ENCODE measurements around the gene NUTM2A.
"Not testable (repeated sequence)": the region's sequence is repeated elsewhere in the genome, so short reads cannot be mapped to it uniquely, and the experiment has no call there.

The NUTM2A gene, protein sequence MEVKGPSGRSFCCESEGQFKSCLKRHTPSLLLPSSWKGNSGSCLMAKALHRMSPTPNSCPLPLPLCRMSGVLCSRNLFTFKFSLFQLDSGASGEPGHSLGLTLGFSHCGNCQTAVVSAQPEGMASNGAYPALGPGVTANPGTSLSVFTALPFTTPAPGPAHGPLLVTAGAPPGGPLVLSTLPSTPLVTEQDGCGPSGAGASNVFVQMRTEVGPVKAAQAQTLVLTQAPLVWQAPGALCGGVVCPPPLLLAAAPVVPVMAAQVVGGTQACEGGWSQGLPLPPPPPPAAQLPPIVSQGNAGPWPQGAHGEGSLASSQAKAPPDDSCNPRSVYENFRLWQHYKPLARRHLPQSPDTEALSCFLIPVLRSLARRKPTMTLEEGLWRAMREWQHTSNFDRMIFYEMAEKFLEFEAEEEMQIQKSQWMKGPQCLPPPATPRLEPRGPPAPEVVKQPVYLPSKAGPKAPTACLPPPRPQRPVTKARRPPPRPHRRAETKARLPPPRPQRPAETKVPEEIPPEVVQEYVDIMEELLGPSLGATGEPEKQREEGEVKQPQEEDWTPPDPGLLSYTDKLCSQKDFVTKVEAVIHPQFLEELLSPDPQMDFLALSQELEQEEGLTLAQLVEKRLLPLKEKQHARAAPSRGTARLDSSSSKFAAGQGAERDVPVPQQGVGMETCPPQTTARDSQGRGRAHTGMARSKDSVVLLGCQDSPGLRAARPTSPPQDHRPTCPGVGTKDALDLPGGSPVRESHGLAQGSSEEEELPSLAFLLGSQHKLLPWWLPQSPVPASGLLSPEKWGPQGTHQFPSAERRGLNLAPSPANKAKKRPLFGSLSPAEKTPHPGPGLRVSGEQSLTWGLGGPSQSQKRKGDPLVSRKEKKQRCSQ
- 0.26 to 1.3 reads per million in 2 donors for total RNA-seq

DNA sequence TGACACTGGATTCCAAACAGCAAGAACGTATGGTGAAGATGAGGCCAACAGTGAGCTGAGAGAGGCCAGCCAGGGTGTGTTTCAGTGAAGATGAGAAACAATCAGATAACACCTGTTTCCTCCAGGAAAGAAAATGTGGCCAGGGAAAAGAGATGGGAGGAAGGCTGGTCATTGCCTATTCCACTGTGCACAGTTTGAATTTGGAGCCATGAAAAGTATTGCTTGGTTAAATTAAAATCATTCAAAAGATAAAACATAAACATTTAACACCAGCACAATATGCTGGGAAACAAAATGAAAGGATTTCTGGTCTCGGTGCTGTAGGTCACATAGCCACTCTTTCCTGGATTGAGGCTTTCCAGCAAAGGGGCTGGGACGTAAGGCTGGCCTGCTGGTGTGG is at the start of gene NUTM2A:
TSS of gene NUTM2A (plus strand) at position 301 of the 400 bp plus-strand sequence. CDS start 383 bp downstream, outside the sequence.
- not testable (repeated sequence) for DNase-seq

DNA sequence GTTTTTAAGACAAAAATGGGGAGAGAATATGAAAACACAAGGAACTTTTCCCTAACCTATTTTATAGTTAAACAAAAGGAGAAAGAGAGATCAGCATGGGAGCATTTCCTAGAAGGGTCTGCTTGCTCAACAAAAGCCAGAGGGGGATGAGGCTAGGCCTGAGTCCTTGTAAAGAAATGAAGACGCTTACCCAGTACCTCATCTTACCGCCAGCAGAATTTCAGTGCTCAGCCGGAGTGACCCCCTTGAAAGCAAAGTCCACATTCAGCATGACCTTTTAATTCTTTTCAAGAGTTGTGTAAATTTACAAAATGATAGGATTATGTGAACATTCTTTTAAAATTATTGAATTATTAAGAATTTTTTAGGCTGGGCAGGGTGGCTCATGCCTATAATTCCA is 47.7 kb upstream of the NUTM2A start:
- DNase-seq: not testable (repeated sequence)

DNA sequence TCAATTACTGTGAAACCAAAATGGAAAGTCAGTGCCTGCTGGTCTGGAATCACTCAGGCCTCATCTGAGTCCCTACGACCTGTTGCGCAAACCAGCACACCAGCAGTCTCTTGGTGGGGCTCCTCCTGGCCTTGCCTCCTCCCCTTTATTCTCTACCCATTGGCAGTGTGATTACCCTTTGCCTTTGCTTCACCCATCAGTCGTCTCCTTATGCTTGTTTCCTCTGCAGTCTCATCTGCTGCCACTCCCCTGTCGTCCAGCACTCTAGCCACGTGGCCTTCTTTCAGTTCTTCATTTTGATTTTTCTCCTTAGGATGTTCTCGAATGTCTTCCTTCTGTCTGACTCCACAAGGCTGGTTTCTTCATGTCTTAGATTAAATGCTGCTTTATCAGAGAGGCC is 40.8 kb upstream of the NUTM2A start:
- not testable (repeated sequence) for DNase-seq

DNA sequence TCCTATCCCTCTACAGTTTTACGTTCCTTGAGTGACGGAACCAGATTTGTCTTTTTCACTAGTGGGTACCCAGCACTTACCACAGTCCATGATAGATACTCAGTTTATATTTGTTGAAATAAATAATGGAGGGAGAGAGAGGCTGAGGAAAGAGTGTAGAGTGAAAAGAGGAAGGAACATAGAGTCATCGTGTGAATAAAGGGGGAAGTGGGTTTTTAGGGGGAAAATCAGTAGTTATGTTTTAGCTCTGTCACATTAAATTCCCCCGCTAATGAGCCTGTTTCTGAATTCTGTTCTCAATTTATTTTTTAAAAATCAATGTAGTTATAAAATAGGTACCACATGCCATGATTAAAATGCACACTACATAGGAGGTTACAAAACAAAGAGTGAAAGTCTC is 39.2 kb upstream of the NUTM2A start:
- DNase-seq: not testable (repeated sequence)

DNA sequence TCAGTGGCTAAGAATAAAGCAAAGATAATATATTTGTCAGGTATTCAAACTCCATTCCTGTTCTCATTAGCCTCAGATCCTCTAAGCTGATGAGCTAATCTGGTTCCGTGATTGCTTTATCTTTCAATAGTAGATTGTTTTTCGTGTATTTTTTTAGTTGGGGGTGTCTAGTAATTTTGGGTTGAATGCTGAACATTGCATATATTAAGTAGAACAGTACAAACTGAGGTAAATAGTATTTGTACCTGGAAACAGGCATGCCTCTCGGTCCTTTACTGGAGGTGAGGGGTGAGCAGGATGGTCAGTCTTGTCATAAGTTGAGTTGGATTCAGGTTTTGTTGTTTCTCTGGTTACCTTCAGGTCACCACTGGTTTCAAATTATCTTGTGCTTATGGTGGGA is 37.7 kb upstream of the NUTM2A start:
- DNase-seq: not testable (repeated sequence)

DNA sequence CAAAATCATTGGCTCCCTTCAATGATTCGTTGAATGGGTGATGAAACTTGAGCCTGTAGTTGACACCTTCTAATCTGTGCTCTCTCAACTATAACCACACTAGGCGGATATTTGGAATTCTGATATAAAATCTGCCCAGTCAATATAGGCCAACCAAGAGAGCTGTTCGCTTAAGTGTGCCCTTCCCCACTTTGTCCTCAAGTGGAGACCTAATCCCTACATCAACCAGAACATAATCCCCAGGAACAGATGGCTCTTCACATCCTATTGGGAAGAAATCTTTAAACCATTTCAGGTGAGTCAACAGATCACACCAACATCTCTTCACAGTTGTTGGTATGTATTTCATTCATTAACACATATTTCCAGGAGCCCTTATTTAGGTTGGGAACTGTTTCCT is 33.4 kb upstream of the NUTM2A start:
- not testable (repeated sequence) for DNase-seq

DNA sequence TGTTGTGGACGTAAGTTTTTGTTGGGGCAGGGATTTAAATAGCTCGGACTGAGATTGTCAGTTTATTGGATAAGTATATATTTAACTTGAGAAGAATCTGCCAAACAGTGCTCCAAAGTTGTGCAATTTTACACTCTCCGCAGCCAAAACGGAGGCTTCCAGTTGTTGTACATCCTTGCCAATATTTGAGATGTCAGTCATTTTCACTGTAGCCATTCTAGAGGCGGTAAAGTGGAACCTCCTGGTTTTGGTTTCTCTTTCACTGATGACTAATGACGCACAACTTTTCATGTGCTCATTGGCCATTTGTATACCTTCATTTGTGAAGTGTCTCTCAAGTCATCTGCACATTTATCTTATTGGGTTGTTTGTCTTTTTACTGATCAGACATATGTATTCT is 24.3 kb upstream of the NUTM2A start:
- DNase-seq: not testable (repeated sequence)

DNA sequence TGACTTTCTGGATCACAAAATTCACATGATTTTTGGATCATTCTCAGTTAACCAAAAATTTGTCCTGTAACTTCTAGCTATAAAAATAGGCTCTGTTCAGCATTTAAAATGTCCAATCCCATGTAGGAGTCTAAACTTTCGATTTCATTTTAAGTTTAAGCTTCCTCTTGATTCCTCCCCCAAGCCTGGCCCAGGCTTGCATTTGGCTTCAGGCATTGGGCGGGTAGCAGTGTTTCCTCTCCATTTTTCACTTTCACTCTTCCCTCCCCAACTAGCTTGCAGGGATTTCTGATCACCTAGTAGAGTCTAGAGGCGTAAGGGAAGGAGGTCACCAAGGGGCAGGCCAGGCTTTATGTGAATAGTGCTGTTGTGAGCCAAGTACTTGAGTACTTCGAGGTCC is 20.4 kb upstream of the NUTM2A start:
- DNase-seq: not testable (repeated sequence)

DNA sequence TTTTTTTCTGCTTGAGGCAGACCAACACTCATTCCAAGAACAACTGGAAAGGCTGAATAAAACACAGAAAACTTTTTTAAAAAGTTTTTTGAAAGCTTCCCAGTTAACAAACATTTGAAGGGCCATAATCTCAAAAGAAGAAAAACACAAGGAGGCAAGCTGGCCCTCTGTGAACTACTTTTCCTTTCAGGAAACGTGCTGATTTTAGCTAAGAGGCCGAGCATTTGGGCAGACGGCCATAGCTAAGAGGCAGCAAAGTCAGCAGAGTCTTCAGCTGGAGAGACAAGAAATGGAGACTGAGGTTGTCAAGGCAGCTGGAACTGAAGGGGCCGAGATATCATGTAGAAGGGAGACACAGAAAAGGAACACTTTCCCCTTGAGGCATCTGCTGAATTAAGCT is 18.3 kb upstream of the NUTM2A start:
- DNase-seq: not testable (repeated sequence)

DNA sequence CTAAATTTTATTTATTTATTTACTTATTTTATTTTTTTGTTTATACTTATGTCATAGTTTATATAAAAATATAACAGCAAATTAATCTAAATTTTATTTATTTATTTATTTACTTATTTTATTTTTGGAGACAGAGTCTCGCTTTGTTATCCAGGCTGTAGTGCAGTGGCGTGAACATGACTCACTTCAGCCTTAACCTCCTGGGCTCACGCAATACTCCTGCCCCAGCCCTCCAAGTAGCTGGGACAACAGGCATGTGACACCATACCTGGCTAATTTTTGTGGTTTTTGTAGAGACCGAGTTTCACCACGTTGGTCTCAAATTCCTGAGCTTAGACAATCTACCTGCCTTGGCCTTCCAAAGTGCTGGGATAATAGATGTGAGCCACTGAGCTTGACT is 14.9 kb upstream of the NUTM2A start:
- DNase-seq: not testable (repeated sequence)

DNA sequence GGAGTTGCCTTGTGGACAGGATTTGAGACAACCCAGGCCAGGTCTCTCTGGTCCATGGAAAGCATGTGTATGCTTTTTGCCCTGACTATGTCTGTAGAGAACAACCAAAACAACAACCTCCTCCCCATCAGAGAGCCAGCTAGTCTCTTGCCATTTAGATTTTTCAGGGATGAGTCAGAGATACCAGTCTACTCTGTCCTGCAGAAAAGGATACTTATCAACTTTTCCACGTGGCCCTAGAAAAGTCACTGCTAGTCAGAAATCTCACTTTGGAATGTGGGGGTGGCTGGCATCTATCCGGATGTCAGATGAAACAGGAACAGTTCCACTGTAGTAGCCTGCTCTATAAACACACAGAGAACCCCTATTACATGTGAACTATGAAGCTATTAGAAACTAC is 13.4 kb upstream of the NUTM2A start:
- DNase-seq: not testable (repeated sequence)

DNA sequence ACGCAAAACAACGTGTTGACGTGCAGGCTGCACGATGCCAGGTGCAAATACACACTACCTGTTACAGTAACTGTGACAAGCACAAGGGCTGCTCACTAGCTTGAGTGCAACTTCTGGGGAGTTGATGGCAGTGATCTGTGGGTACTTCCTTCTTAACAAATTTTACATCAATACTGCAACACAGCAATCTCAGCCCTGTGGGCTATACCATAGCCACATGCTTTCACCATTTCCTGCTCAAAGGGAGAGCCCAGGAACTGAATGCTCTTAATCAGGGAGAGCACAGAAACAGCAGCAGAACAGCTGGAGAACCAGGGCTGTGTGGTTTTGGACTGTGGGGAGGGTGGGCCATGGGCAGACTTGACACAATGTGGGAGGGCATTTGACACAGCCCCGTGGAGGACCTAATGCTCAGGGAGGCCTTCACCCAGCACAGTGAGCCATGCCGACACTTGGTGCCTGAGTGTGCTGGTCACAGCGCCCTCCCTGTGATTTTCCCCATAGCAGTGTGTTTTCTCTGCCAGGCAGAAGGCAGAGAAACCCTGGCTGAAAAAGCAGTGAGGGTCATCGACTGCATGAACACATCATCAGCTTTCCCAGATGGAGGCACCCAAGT is 12.0 kb upstream of the NUTM2A start:
- DNase-seq: not testable (repeated sequence)

DNA sequence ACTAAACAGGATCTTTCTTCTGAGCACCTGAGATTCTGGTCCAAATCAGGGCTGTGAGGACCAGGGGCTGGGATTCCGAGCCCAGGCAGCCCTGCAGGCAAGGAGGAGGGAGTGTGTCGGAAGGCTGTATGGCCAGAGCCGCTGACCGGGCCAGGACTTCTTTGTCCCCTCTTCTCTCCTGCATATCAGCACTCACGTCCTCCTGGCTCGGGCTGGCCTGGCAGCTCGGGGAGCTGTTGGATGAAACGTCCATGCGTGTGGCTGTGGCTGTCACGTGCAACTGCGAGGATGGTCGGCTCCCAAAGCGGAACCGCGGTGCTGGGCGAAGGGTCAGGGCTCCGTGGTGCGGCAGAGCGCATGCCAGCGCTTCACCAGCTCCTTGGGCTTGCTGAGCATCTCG is 11.4 kb upstream of the NUTM2A start:
- DNase-seq: not testable (repeated sequence)

DNA sequence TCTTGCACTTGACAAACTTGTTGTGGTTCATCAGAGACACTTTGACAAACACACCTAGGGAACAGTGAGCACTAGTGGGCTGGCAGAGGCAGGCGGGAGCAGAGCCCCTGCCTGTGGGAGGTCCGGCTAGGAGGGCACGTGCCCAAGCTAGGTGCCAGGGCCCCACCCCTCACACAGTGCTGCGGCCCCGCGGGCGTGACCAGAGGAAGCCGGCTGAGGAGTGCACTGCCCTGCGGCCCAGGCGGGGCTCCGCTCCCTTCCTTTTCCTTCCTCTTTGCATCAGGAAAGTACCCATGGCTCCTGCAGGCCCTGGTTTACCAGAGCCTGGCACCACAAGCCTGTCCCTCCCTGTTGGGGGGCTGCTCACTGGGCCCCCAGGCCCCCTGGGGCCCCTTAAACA is 9.1 kb upstream of the NUTM2A start:
- not testable (repeated sequence) for DNase-seq

DNA sequence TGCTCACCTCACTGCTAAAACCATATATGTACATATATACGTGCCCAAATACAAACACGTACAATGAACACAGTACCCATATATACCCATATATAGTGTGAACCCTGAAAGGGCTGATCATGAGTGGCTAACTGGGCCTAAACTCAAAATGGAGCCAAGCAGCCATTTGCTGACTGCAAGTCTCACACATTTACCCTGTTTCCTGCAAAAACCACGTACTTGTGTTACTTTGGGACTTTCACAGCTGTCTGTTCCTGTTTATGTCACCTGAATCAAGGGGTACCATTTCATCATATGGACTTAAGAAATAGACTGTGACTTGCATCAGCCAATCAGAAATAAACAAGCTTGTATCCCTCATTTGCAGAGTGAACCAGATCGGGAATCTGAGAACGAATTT is 5.9 kb upstream of the NUTM2A start:
- not testable (repeated sequence) for DNase-seq

DNA sequence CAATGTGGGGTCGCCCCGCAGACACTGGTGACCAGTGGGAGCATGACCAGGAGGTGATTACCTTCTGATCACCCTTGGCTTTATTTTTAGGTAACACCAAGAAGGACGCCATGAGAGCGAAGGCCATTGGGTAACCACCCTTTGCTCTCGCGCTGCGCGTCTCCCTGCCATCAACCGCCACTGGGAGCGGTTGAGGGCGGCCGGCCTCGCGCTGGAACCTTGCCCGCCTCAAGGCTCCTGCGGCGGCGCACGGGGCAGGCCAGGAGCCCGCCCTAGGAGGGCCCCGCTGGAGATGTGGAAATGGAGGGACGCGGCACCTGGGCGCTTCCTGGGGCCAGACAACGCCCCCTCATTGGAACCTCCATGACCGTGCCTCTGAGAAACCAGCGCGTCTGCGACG is 2.5 kb upstream of the NUTM2A start:
- DNase-seq: not testable (repeated sequence)

DNA sequence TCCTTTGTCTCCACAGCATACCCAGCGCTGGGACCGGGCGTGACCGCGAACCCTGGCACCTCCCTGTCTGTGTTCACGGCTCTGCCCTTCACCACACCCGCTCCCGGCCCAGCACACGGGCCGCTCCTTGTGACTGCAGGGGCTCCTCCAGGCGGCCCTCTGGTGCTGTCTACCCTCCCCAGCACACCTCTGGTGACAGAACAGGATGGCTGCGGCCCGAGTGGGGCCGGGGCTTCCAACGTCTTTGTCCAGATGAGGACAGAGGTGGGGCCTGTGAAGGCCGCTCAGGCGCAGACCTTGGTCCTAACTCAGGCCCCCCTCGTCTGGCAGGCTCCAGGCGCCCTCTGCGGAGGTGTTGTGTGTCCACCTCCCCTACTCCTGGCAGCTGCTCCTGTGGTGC is 3.0 kb downstream of the NUTM2A start:
- not testable (repeated sequence) for DNase-seq

DNA sequence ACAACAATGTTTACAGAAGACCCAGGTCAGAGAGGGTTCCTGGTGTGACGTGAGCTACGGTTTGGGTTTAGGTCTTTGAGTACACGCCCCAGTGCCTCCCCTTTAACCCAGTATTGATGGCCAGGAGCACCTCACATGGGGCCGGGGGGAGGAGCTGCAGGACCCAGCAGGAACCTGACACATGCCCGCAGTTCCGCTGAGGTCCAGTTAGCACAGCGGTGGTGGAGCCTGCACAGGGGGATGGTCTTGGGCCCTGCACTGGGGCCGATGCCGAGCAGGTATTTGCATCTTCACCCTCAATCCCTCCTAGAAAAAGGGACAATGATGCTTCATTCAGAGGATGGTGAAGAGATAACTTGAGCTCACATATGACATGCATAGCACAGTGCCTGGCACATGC is 4.0 kb downstream of the NUTM2A start:
- not testable (repeated sequence) for DNase-seq

DNA sequence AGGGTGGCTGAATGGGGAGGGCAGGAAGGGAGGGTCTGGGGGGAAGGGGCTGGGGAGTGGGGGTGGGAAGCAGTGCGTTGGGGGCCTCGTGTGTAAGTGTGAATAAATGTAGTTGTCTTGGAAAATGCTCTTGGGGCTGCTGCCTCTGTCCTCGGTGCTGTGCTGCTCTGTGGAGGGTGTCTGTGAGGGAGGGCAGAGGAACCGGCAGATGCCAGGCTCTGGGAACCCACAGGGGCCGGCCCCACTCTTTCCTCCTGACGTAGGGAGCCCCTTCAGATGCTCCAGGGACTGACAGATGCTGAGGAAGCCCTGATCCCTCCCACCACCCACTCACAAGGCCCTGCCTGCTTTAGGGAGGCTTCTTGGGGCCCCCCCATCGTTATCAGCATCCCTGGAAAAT is 9.6 kb downstream of the NUTM2A start:
- DNase-seq: not testable (repeated sequence)

DNA sequence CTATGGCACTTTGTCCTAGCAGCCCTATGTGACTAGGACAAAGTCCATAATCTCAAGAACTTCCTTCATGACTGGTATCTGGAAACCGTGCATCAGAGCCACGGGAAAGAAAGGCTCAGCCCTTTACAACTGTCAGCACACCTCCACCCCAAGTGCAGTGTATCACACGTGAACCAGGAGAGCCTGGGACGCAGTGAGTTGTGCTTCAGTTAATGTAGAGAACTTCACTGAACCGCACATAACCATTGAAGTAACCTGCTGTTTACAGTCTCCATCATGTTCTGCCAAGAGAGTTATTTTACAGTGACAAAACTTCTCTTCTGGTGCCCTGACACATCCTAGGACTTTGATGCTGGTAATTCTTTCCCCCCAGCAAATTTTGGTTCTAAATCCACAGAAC is 12.0 kb downstream of the NUTM2A start:
- DNase-seq: not testable (repeated sequence)

DNA sequence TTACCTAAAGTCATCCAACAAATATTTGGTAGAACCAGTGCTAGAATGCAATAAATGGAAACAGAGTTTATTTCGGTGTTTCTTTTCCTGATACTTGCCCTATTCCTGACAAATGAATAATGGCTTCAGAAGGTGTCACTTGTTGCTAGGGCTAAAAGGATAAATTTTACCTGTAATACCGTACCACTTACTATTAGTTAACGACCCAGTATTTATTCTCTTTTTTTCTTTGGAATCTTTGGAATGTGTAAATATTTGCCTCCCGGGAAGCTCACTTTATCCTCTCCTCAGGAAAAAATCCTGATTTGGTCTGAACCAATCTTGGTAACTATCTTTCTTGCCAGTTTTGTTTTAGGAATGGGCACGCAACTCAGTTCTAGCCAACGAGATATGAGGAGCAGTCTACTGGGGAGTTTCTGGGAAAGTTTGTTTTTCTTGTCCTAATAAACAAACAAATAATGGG is 14.1 kb downstream of the NUTM2A start:
- not testable (repeated sequence) for DNase-seq

DNA sequence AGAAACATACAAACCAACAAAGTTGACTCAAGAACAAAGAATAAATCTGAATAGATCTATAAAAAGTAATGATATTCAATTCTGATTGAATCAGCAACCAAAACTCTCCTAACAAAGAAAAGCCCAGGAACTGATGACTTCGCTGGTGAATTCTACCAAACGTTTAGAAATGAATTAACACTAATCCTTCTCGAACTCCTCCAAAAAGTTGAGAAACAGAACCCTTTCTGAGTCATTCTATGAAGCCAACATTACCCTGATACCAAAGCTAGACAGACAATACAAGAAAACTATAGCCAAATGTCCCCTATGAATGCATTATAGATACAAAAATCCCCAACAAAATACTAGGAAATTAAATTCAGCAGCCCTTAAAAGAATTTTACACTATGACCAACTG is 16.9 kb downstream of the NUTM2A start:
- not testable (repeated sequence) for DNase-seq

DNA sequence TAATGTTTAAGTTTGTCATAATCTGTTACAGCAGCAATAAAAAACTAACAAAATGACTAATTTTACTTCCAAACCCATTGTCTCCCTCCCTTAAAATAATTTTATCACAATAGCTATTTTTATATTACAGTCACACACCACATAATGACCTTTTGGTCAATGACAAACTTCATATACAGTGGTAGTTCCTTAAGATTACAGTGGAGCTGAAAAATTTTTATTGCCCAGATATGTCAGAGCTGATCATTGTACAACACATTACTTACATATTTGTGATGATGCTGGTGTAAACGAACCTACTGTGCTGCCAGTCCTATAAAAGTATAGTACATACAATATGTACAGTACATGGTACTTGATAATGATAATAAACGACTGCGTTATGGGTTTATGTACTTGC is 22.1 kb downstream of the NUTM2A start:
- not testable (repeated sequence) for DNase-seq

Data from activated gamma-delta T cell (primary cell).